Measurements from ENCODE around the gene KCNK2. TPM values are rescaled to one million over a fixed set of nuclear protein-coding genes. Genes with fewer than 3 reads are reported as not detected.
A peak's percentile ranks its signal among the peaks of the same experiment; 100 is the strongest.

The KCNK2 gene
- polyA plus RNA-seq (2013): 0.03 TPM in 1 of 2 replicates, not detected in the other

GRCh38 chr1:215082532-215083382 is at the start of gene KCNK2:
Gene KCNK2 (plus strand): TSS chr1:215082737. CDS start chr1:215083386, 649 bp downstream.
- WGBS (ENCODE audit: extremely low coverage, insufficient coverage, insufficient read length): no CpG with 5 or more reads among the region's 85 CpGs

GRCh38 chr1:215032911-215033526 is 49.5 kb upstream of the KCNK2 start:
- Histone ChIP-seq H2BK120ac (ENCODE audit: insufficient read depth, low read length, poor library complexity) (no peak overlapping the region), H2BK5ac (ENCODE audit: low read depth, low read length, poor library complexity) (no peak overlapping the region), H3K23ac (ENCODE audit: low read length) (no peak overlapping the region), H3K79me2 (ENCODE audit: control insufficient read depth, insufficient read depth, low read length, poor library complexity) (no peaks in the 10 kb centered on the region), H2BK12ac (ENCODE audit: low read length) (no peak overlapping the region), H3K18ac (ENCODE audit: low read length) (no peak overlapping the region), H3K79me1 (ENCODE audit: low read length) (no peaks in the 10 kb centered on the region), H3K36me3 (ENCODE audit: control insufficient read depth in 1 of 2, insufficient read depth in 2 of 2, low read length in 2 of 2) (no peaks in the 10 kb centered on the region), H2AK5ac (ENCODE audit: low read length) (no peak overlapping the region), H3K9ac (ENCODE audit: low read length) (no peak overlapping the region), H3K4me3 (ENCODE audit: low read depth, low read length) (no peak overlapping the region), H4K91ac (ENCODE audit: low read depth, low read length) (no peak overlapping the region), H3K4ac (ENCODE audit: low read depth, low read length) (no peak overlapping the region), H3K4me1 (ENCODE audit: control insufficient read depth in 1 of 2, insufficient read depth in 2 of 2, low read length in 2 of 2) (no peaks in the 10 kb centered on the region), H4K8ac (ENCODE audit: low read depth, low read length) (no peak overlapping the region), H3K9me3 (ENCODE audit: insufficient read depth, low read depth, low read length) (no peaks in the 10 kb centered on the region), H3K27ac (ENCODE audit: low read depth, low read length) (no peak overlapping the region), H3K4me2 (ENCODE audit: low read length) (no peak overlapping the region), H2AFZ (ENCODE audit: insufficient read depth, low read length, poor library complexity) (no peak overlapping the region), H3K27me3 (ENCODE audit: insufficient read depth, low read length) (no peaks in the 10 kb centered on the region), H3K14ac (ENCODE audit: low read length) (no peak overlapping the region), H4K12ac (ENCODE audit: low read depth, low read length) (no peak overlapping the region)
- no CpG with 5 or more reads among the region's 1 CpG for WGBS (ENCODE audit: extremely low coverage, insufficient coverage, insufficient read length)
- DNase-seq: no peak

More at GRCh38 chr1:215082532-215083382, at the start of gene KCNK2:
- Histone ChIP-seq H4K8ac (ENCODE audit: low read depth, low read length) (no peak within 1 kb of the TSS), H3K4me1 (ENCODE audit: control insufficient read depth in 1 of 2, insufficient read depth in 2 of 2, low read length in 2 of 2) (peaks cover 4 to 6% of the 10 kb centered on the region in 2 experiments), H2BK120ac (ENCODE audit: insufficient read depth, low read length, poor library complexity) (no peak within 1 kb of the TSS), H3K18ac (ENCODE audit: low read length) (no peak within 1 kb of the TSS), H3K27ac (ENCODE audit: low read depth, low read length) (no peak within 1 kb of the TSS), H4K12ac (ENCODE audit: low read depth, low read length) (peak within 1 kb of the TSS; percentile 50), H3K4ac (ENCODE audit: low read depth, low read length) (no peak within 1 kb of the TSS), H2AK5ac (ENCODE audit: low read length) (no peak within 1 kb of the TSS), H3K9ac (ENCODE audit: low read length) (no peak within 1 kb of the TSS), H3K79me1 (ENCODE audit: low read length) (no peaks in the 10 kb centered on the region), H2AFZ (ENCODE audit: insufficient read depth, low read length, poor library complexity) (no peak within 1 kb of the TSS), H3K27me3 (ENCODE audit: insufficient read depth, low read length) (peaks cover 34% of the 10 kb centered on the region), H3K36me3 (ENCODE audit: control insufficient read depth in 1 of 2, insufficient read depth in 2 of 2, low read length in 2 of 2) (no peaks in the 10 kb centered on the region), H4K91ac (ENCODE audit: low read depth, low read length) (no peak within 1 kb of the TSS), H3K79me2 (ENCODE audit: control insufficient read depth, insufficient read depth, low read length, poor library complexity) (no peaks in the 10 kb centered on the region), H3K14ac (ENCODE audit: low read length) (no peak within 1 kb of the TSS), H3K23ac (ENCODE audit: low read length) (no peak within 1 kb of the TSS), H3K9me3 (ENCODE audit: insufficient read depth, low read depth, low read length) (peaks cover 4% of the 10 kb centered on the region), H2BK12ac (ENCODE audit: low read length) (no peak within 1 kb of the TSS), H3K4me3 (ENCODE audit: low read depth, low read length) (peak within 1 kb of the TSS; percentile 45), H3K4me2 (ENCODE audit: low read length) (peak within 1 kb of the TSS; percentile 74), H2BK5ac (ENCODE audit: low read depth, low read length, poor library complexity) (no peak within 1 kb of the TSS)
- DNase-seq: peak in 1 of 2 donors; percentile 14

GRCh38 chr1:215040190-215040589 is 42.3 kb upstream of the KCNK2 start:
- Histone ChIP-seq H3K36me3 (ENCODE audit: control insufficient read depth in 1 of 2, insufficient read depth in 2 of 2, low read length in 2 of 2) (no peaks in the 10 kb centered on the region), H3K79me2 (ENCODE audit: control insufficient read depth, insufficient read depth, low read length, poor library complexity) (no peaks in the 10 kb centered on the region), H3K27me3 (ENCODE audit: insufficient read depth, low read length) (no peaks in the 10 kb centered on the region), H2AK5ac (ENCODE audit: low read length) (no peak overlapping the region), H2BK12ac (ENCODE audit: low read length) (no peak overlapping the region), H3K9me3 (ENCODE audit: insufficient read depth, low read depth, low read length) (no peaks in the 10 kb centered on the region), H3K18ac (ENCODE audit: low read length) (no peak overlapping the region), H3K4ac (ENCODE audit: low read depth, low read length) (no peak overlapping the region), H3K79me1 (ENCODE audit: low read length) (no peaks in the 10 kb centered on the region), H3K9ac (ENCODE audit: low read length) (no peak overlapping the region), H4K8ac (ENCODE audit: low read depth, low read length) (no peak overlapping the region), H2BK5ac (ENCODE audit: low read depth, low read length, poor library complexity) (no peak overlapping the region), H2BK120ac (ENCODE audit: insufficient read depth, low read length, poor library complexity) (no peak overlapping the region), H3K27ac (ENCODE audit: low read depth, low read length) (no peak overlapping the region), H4K91ac (ENCODE audit: low read depth, low read length) (no peak overlapping the region), H3K4me1 (ENCODE audit: control insufficient read depth in 1 of 2, insufficient read depth in 2 of 2, low read length in 2 of 2) (no peaks in the 10 kb centered on the region), H3K14ac (ENCODE audit: low read length) (no peak overlapping the region), H4K12ac (ENCODE audit: low read depth, low read length) (no peak overlapping the region), H2AFZ (ENCODE audit: insufficient read depth, low read length, poor library complexity) (no peak overlapping the region), H3K4me3 (ENCODE audit: low read depth, low read length) (no peak overlapping the region), H3K23ac (ENCODE audit: low read length) (no peak overlapping the region), H3K4me2 (ENCODE audit: low read length) (no peak overlapping the region)
- peak; percentile 48 to 64 for DNase-seq
- no CpG with 5 or more reads among the region's 2 CpGs for WGBS (ENCODE audit: extremely low coverage, insufficient coverage, insufficient read length)

- H3K36me3 ChIP-seq (ENCODE audit: control insufficient read depth in 1 of 2, insufficient read depth in 2 of 2, low read length in 2 of 2): no peaks in the 10 kb centered on the region
- H4K8ac ChIP-seq (ENCODE audit: low read depth, low read length): no peak overlapping the region
- H3K79me1 ChIP-seq (ENCODE audit: low read length): no peaks in the 10 kb centered on the region
- no peak overlapping the region for H2BK12ac ChIP-seq (ENCODE audit: low read length)
- H2AK5ac ChIP-seq (ENCODE audit: low read length): no peak overlapping the region
- H3K9ac ChIP-seq (ENCODE audit: low read length): no peak overlapping the region
- H2AFZ ChIP-seq (ENCODE audit: insufficient read depth, low read length, poor library complexity): no peak overlapping the region
- H2BK120ac ChIP-seq (ENCODE audit: insufficient read depth, low read length, poor library complexity): no peak overlapping the region
- no peak overlapping the region for H4K91ac ChIP-seq (ENCODE audit: low read depth, low read length)
- H3K4me1 ChIP-seq (ENCODE audit: control insufficient read depth in 1 of 2, insufficient read depth in 2 of 2, low read length in 2 of 2): no peaks in the 10 kb centered on the region
- no peak overlapping the region for H3K4me3 ChIP-seq (ENCODE audit: low read depth, low read length)
- H3K27ac ChIP-seq (ENCODE audit: low read depth, low read length): no peak overlapping the region
- no peak overlapping the region for H2BK5ac ChIP-seq (ENCODE audit: low read depth, low read length, poor library complexity)
- no CpG with 5 or more reads among the region's 1 CpG for WGBS (ENCODE audit: extremely low coverage, insufficient coverage, insufficient read length)
- no peak overlapping the region for H3K14ac ChIP-seq (ENCODE audit: low read length)
- no peak overlapping the region for H4K12ac ChIP-seq (ENCODE audit: low read depth, low read length)
- H3K9me3 ChIP-seq (ENCODE audit: insufficient read depth, low read depth, low read length): no peaks in the 10 kb centered on the region
- DNase-seq: peak in 1 of 2 donors; percentile 20
- no peak overlapping the region for H3K18ac ChIP-seq (ENCODE audit: low read length)
- H3K27me3 ChIP-seq (ENCODE audit: insufficient read depth, low read length): no peaks in the 10 kb centered on the region
- no peak overlapping the region for H3K4me2 ChIP-seq (ENCODE audit: low read length)
- H3K4ac ChIP-seq (ENCODE audit: low read depth, low read length): no peak overlapping the region
- no peaks in the 10 kb centered on the region for H3K79me2 ChIP-seq (ENCODE audit: control insufficient read depth, insufficient read depth, low read length, poor library complexity)
- no peak overlapping the region for H3K23ac ChIP-seq (ENCODE audit: low read length)
These were observed 39.1 kb upstream of the KCNK2 start for GRCh38 chr1:215043401-215043800.

All from trophoblast cell (in vitro differentiated cells and primary cell).